ENCODE results near the gene ST6GALNAC5.

DNA sequence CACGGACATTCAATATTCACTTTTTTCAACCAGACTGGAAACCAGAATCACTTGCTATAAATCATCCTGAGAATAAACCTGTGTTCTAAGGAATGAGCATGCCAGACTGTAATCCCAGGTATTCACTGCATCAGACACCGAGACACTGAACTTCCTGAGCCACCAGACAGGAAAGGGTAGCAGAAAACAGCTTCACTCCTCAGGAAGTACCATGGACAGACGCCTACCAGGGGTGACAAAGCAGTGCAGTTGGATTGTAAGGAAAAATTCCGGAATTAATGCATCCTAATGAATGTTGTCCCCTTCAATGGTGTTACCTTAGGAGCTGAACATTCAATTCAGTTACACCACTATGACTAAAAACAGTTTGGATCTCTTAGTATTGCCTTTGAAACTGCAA lies 195.8 kb downstream of the ST6GALNAC5 start:
- TF ChIP-seq, protein P1, sequence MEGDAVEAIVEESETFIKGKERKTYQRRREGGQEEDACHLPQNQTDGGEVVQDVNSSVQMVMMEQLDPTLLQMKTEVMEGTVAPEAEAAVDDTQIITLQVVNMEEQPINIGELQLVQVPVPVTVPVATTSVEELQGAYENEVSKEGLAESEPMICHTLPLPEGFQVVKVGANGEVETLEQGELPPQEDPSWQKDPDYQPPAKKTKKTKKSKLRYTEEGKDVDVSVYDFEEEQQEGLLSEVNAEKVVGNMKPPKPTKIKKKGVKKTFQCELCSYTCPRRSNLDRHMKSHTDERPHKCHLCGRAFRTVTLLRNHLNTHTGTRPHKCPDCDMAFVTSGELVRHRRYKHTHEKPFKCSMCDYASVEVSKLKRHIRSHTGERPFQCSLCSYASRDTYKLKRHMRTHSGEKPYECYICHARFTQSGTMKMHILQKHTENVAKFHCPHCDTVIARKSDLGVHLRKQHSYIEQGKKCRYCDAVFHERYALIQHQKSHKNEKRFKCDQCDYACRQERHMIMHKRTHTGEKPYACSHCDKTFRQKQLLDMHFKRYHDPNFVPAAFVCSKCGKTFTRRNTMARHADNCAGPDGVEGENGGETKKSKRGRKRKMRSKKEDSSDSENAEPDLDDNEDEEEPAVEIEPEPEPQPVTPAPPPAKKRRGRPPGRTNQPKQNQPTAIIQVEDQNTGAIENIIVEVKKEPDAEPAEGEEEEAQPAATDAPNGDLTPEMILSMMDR (IDR thresholded peaks at IDR 0.05) = no peak
- no peak for TF ChIP-seq POLR2AphosphoS5 (IDR thresholded peaks at IDR 0.05)
- no peak for TF ChIP-seq POLR2A (IDR thresholded peaks at IDR 0.05)

Data from suprapubic skin (tissue), 4 donors.